Heart left ventricle (tissue), 16 donors: Measurements from ENCODE around the gene LKAAEAR1. TPM values are rescaled to one million over a fixed set of nuclear protein-coding genes. Genes with fewer than 3 reads are reported as not detected.

Source experiments
- ATAC-seq, 4 donors: fragments of 200-7000 bp; cut with Tn5 transposase; one replicate each; pipeline ENCODE4 v1.9.1; 2020 to 2022; ENCODE audit warnings: moderate library complexity in 4 of 4, mild to moderate bottlenecking in 3 of 4, moderate number of reproducible peaks in 1 of 4
- DNase-seq, 5 donors: peaks; one replicate each; pipeline ENCODE4 v3.0.0-alpha.2; 2020
- H3K27ac ChIP-seq, 12 donors: fragments of 200-600 bp; sonication (generic) in 4 of 12; one replicate each; pipeline versions ENCODE4 v1.5.0 to v1.8.0; 2016 to 2022; ENCODE audit warnings: mild to moderate bottlenecking in 2 of 12
- H3K27me3 ChIP-seq, 9 donors: fragments of 200-600 bp; sonication (generic) in 2 of 9; one replicate each; pipeline versions ENCODE4 v1.5.1 to v1.8.0; 2016 to 2022; ENCODE audit warnings: mild to moderate bottlenecking in 3 of 9
- H3K36me3 ChIP-seq, 9 donors: fragments of 200-600 bp; sonication (generic) in 2 of 9; one replicate each; pipeline versions ENCODE4 v1.5.0 to v1.8.0; 2018 to 2022; ENCODE audit warnings: mild to moderate bottlenecking in 2 of 9
- H3K4me1 ChIP-seq, 12 donors: fragments of 200-600 bp; sonication (generic) in 4 of 12; one replicate each; pipeline versions ENCODE4 v1.5.0 to v1.8.0; 2016 to 2022; ENCODE audit warnings: mild to moderate bottlenecking in 3 of 12
- H3K4me3 ChIP-seq, 12 donors: fragments of 200-600 bp; sonication (generic) in 4 of 12; one replicate each; pipeline versions ENCODE4 v1.5.0 to v1.8.0; 2017 to 2022; ENCODE audit warnings: mild to moderate bottlenecking in 9 of 12, moderate library complexity in 4 of 12
- H3K9me3 ChIP-seq, 12 donors: fragments of 200-600 bp; sonication (generic) in 4 of 12; one replicate each; pipeline versions ENCODE4 v1.5.0 to v1.8.0; 2016 to 2022; ENCODE audit warnings: mild to moderate bottlenecking in 1 of 12
- POLR2A ChIP-seq, 2 donors: fragments of 450-650 bp; IDR thresholded peaks; one replicate each; pipeline ENCODE4 v1.6.1; 2017; ENCODE audit warnings: antibody characterized with exemption in 2 of 2, mild to moderate bottlenecking in 2 of 2, moderate library complexity in 2 of 2
- WGBS, 4 donors: extraction: QIAGEN DNeasy Blood & Tissue Kit in 2 of 4; methylation state at CpG; one replicate each; pipeline versions ENCODE4 v1.1.5 to v1.1.7; 2013 to 2018; 5-methylcytosine and 5-hydroxymethylcytosine counted together
- intact Hi-C, 10 donors: fragments of 100-400 bp; cut with DNase I; formaldehyde crosslinking; loops; one replicate each; pipeline versions ENCODE4 v1.11.1 to v1.14.2; 2022
- polyA plus RNA-seq, 2 donors: library from polyadenylated mRNA; stranded (reverse); fragments of 200-250 nt; gene quantifications; one replicate each; pipeline ENCODE4 v1.2.3, GENCODE V29; 2013
- total RNA-seq, 9 donors: library from RNA; depleted of rRNA in 2 of 9; stranded (reverse); fragments of >200 nt in 2 of 9; fragmentation: NEBNext Ultra II Directional in 3 of 9; extraction: Animal tissue kit (Norgen Biotek cat#: 25700) in 3 of 9; gene quantifications; one replicate each; pipeline versions ENCODE4 v1.1.0 to v1.2.4, GENCODE V29; 2016 to 2023
- TF ChIP-seq, protein P1 (sequence below), 12 donors: fragments of 200-600 bp; sonication (generic) in 4 of 12; IDR thresholded peaks; one replicate each; pipeline versions ENCODE4 v1.5.0 to v1.8.0; 2018 to 2022; ENCODE audit warnings: antibody characterized with exemption in 12 of 12, mild to moderate bottlenecking in 5 of 12
- donor health status: ischemic (EF 13 %, LVEDD 7.1; RV severe dilation, severe dysfunction).
- donor health status: healthy with polysubstance abuse.
- donor health status: DM: no; HTN: yes; CAD: no.
- donor health status: DM: no; HTN: no; CAD: no.
- donor health status: ischemic (EF 25% LVEDD 6.9; RV normal size, moderate dysfunction).
- donor health status: ischemic (EF 25% LVEDD 5.7; RV mildly dilated, moderate dysfunction).
- donor health status: healthy.
- donor health status: DM: yes; HTN: yes; CAD: no.
- donor health status: ischemic (EF 35%, LVEDD 5.7; RV mildly dilated, moderate dysfunction).
- donor health status: nonischemic (EF 11% LVEDD 7.7; RV severe dilation, severe dysfunction).
- donor health status: DM: yes; HTN: yes; CAD: no.
- donor health status: PGD.
- donor health status: ischemic (EF 29% LVEDD 5.4; RV normal size, mild dysfunction).
- donor health status: nonischemic (EF 23%, LVEDD 6.1; RV moderate dilation, normal function).

The LKAAEAR1 gene
- total and polyA plus RNA-seq, 11 donors: not detected

DNA sequence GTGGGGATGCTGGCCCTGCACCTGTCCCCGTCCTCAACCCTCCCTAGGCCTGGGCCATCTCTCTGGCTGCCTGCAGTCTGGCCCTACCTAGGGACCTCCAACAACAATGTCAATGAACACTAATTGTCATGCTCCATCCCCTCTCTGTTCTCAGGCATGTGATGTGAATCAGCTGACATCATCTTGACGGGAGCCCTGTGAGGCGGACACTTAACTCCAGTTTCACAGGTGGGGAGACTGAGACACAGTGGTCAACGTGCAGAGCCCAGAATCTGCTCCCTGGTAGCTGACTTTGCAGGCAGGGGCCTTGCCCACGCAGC is 22.0 kb downstream of the LKAAEAR1 start:
- peak overlapping the region; percentile 14 to 89 (median 85) for H3K27ac ChIP-seq
- no peak for TF ChIP-seq POLR2A (IDR thresholded peaks at IDR 0.05)
- TF ChIP-seq, protein P1, sequence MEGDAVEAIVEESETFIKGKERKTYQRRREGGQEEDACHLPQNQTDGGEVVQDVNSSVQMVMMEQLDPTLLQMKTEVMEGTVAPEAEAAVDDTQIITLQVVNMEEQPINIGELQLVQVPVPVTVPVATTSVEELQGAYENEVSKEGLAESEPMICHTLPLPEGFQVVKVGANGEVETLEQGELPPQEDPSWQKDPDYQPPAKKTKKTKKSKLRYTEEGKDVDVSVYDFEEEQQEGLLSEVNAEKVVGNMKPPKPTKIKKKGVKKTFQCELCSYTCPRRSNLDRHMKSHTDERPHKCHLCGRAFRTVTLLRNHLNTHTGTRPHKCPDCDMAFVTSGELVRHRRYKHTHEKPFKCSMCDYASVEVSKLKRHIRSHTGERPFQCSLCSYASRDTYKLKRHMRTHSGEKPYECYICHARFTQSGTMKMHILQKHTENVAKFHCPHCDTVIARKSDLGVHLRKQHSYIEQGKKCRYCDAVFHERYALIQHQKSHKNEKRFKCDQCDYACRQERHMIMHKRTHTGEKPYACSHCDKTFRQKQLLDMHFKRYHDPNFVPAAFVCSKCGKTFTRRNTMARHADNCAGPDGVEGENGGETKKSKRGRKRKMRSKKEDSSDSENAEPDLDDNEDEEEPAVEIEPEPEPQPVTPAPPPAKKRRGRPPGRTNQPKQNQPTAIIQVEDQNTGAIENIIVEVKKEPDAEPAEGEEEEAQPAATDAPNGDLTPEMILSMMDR (IDR thresholded peaks at IDR 0.05): no peak
- WGBS, 4 donors: 55 to 78% (median 64%) methylated on average over 3 to 5 of the region's 5 CpGs
- ATAC-seq (no peak), DNase-seq (no peak)
- no peaks in the 10 kb centered on the region for H3K9me3 ChIP-seq
- peaks cover 6 to 53% (median 28%) of the 10 kb centered on the region in 12 donors for H3K4me1 ChIP-seq
- peak overlapping the region; percentile 68 to 99 (median 92) for H3K4me3 ChIP-seq
- peaks cover 0 to 3% (median 0%) of the 10 kb centered on the region in 9 donors for H3K27me3 ChIP-seq
- no peaks in the 10 kb centered on the region for H3K36me3 ChIP-seq
- intact Hi-C loops: loop anchor here in 2 of 10 donors (5.0 to 10.0 kb wide), 2 partner anchors 80 to 167 kb away; partner anchors contain the start of genes DNAJC5 (in 1 of the 2) and PRPF6 (in 1 of the 2)

DNA sequence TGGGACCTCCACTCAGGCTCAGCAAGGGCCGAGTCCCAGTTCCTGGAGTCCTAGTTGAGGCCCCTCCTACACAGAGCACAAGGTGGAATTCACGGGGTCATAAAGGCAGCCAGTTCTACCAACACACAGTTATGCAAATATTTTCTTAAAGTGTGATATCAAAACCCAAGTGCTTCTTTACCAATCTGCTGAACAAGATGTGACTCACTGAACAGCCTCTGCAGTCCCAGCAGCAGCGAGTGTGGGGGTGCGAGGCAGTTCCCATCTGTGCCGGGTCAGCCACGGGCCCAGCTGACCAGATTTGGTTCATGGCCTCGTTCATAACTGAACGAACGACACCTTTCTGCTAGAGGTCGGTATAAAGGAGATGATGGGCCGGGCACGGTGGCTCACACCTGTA is 25.7 kb downstream of the LKAAEAR1 start:
- no peaks in the 10 kb centered on the region for H3K9me3 ChIP-seq
- ATAC-seq: no peak
- H3K27ac ChIP-seq: no peak overlapping the region
- H3K4me3 ChIP-seq: no peak overlapping the region
- H3K36me3 ChIP-seq: no peaks in the 10 kb centered on the region
- peaks cover 0 to 18% (median 0%) of the 10 kb centered on the region in 9 donors for H3K27me3 ChIP-seq
- 84 to 88% (median 86%) methylated on average over 12 of the region's 12 CpGs for WGBS, 4 donors
- H3K4me1 ChIP-seq: peaks cover 3 to 52% (median 32%) of the 10 kb centered on the region in 12 donors
- no peak for DNase-seq
- intact Hi-C loops: loop anchor here in 1 of 10 donors (5.0 kb wide), 1 partner anchor 76 kb away; the partner anchor contains the start of gene PRPF6
- no peak for TF ChIP-seq POLR2A (IDR thresholded peaks at IDR 0.05)
- TF ChIP-seq, protein P1 (IDR thresholded peaks at IDR 0.05): no peak

GRCh38 chr20:64057628-64058498 is 26.3 kb downstream of the LKAAEAR1 start:
- Histone ChIP-seq H3K9me3 (no peaks in the 10 kb centered on the region), H3K4me1 (peaks cover 3 to 59% (median 39%) of the 10 kb centered on the region in 12 donors), H3K36me3 (no peaks in the 10 kb centered on the region), H3K27me3 (peaks cover 0 to 18% (median 0%) of the 10 kb centered on the region in 9 donors), H3K27ac (peak overlapping the region; percentile 45 to 98 (median 91)), H3K4me3 (peak overlapping the region in 11 of 12 donors; percentile 7 to 49 (median 40))
- intact Hi-C loops: loop anchor here in 5 of 10 donors (2.0 to 5.0 kb wide), 3 partner anchors 19 to 77 kb away; partner anchors contain the start of gene PRPF6 (in 2 of the 5)
- whole genome bisulfite sequencing, 4 donors: 31 to 55% (median 32%) methylated on average over 19 to 33 of the region's 33 CpGs
- ATAC-seq (peak in 3 of 4 donors; percentile 45 to 62 (median 49)), DNase-seq (peak; percentile 79 to 89 (median 85))
- TF ChIP-seq, protein P1 (IDR thresholded peaks at IDR 0.05): peak; percentile 76 to 90 (median 84)
- TF ChIP-seq POLR2A (IDR thresholded peaks at IDR 0.05): no peak
